ENCODE data around the gene TDRD12. TPM values are rescaled to one million over a fixed set of nuclear protein-coding genes. Genes with fewer than 3 reads are reported as not detected.

TDRD12 gene
- total RNA-seq, 1 experiment from 2014 or later, result 1.3 TPM

DNA sequence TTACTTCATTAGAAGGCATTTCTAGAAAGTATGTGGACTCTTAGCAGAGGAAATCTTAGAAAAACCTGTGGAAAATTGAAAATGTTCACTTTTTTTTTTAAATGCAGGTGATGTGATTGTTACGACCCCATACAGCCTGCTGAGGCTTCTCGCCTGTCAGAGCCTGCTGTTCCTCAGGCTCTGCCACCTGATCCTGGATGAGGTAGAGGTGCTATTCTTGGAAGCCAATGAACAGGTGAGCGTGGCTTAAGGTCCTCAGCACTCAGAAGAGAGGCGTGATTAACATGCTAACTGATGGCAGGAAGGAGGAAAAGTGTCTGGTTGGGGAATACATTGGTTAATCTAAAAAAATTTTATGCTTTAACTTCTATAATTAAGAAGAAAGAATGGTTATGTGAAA lies 78.6 kb downstream of the TDRD12 start:
- H3K23me2 ChIP-seq (ENCODE audit: insufficient read length, low read depth, low read length, poor library complexity, severe bottlenecking), result no peaks in the 10 kb centered on the region
- no peak overlapping the region for H4K91ac ChIP-seq (ENCODE audit: insufficient read length, low read depth, low read length)
- Mint-ChIP-seq H3K36me3 (ENCODE audit: insufficient read depth in 1 of 3, low read depth in 3 of 3) (no peaks in the 10 kb centered on the region), H3K27ac (no peak overlapping the region; a peak in 1 of 7 replicates), H3K4me1 (peaks cover 5 to 11% of the 10 kb centered on the region in 2 experiments), H3K27me3 (ENCODE audit: low read depth) (no peaks in the 10 kb centered on the region), H3K9me3 (no peaks in the 10 kb centered on the region), H3K4me3 (no peak overlapping the region)
- H3K9me3 ChIP-seq (ENCODE audit: control insufficient read depth, low read depth, low read length), result no peaks in the 10 kb centered on the region
- H4K8ac ChIP-seq (replicated peaks; ENCODE audit: insufficient read length, low read depth, low read length), result no peak overlapping the region
- H4K5ac ChIP-seq (ENCODE audit: insufficient read length, low read depth, low read length), result no peak overlapping the region
- DNase-seq, result no peak
- H3K18ac ChIP-seq (ENCODE audit: insufficient read length, low read depth, low read length), result no peak overlapping the region
- no peaks in the 10 kb centered on the region for H3K27me3 ChIP-seq (ENCODE audit: insufficient read depth, low read length)
- no peaks in the 10 kb centered on the region for H3K79me1 ChIP-seq (ENCODE audit: insufficient read depth, low read depth, low read length, poor library complexity, severe bottlenecking)
- no peak overlapping the region for H3K56ac ChIP-seq (ENCODE audit: insufficient read length, low read depth, low read length)
- no peak overlapping the region for H3T11ph ChIP-seq (ENCODE audit: low read length)
- no peak overlapping the region for H3K4me2 ChIP-seq (ENCODE audit: insufficient read depth, insufficient read length, low read length)
- H3K23ac ChIP-seq (ENCODE audit: insufficient read length, low read depth, low read length), result no peak overlapping the region
- WGBS (ENCODE audit: extremely low coverage, insufficient read length, low lambda C conversion rate), result no CpG with 5 or more reads among the region's 4 CpGs
- no peak overlapping the region for H2BK15ac ChIP-seq (ENCODE audit: low read depth, low read length)
- no peak overlapping the region for H2BK12ac ChIP-seq (ENCODE audit: insufficient read length, low read depth, low read length)
- no peak overlapping the region for H3K4ac ChIP-seq (ENCODE audit: low read depth, low read length)
- H4K20me1 ChIP-seq (ENCODE audit: control insufficient read depth, insufficient read depth, insufficient read length), result no peaks in the 10 kb centered on the region
- H2AFZ ChIP-seq (ENCODE audit: low read length), result no peak overlapping the region
- H3K9ac ChIP-seq (ENCODE audit: extremely low read depth, insufficient read length, low read length), result no peak overlapping the region
- TF ChIP-seq, protein P1, sequence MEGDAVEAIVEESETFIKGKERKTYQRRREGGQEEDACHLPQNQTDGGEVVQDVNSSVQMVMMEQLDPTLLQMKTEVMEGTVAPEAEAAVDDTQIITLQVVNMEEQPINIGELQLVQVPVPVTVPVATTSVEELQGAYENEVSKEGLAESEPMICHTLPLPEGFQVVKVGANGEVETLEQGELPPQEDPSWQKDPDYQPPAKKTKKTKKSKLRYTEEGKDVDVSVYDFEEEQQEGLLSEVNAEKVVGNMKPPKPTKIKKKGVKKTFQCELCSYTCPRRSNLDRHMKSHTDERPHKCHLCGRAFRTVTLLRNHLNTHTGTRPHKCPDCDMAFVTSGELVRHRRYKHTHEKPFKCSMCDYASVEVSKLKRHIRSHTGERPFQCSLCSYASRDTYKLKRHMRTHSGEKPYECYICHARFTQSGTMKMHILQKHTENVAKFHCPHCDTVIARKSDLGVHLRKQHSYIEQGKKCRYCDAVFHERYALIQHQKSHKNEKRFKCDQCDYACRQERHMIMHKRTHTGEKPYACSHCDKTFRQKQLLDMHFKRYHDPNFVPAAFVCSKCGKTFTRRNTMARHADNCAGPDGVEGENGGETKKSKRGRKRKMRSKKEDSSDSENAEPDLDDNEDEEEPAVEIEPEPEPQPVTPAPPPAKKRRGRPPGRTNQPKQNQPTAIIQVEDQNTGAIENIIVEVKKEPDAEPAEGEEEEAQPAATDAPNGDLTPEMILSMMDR (conservative IDR thresholded peaks at IDR 0.05), result no peak
- H2BK20ac ChIP-seq (ENCODE audit: low read depth, low read length, poor library complexity, severe bottlenecking), result no peak overlapping the region
- H3K14ac ChIP-seq (ENCODE audit: insufficient read depth, low read length), result no peak overlapping the region
- no peak overlapping the region for H2BK120ac ChIP-seq (ENCODE audit: low read depth, low read length, poor library complexity, severe bottlenecking)
- H2BK5ac ChIP-seq (ENCODE audit: insufficient read length, low read length), result no peak overlapping the region
- H3K79me2 ChIP-seq (ENCODE audit: insufficient read depth, low read length), result no peaks in the 10 kb centered on the region
- no peak overlapping the region for H3K27ac ChIP-seq (ENCODE audit: insufficient read length, low read depth, low read length)
- no peaks in the 10 kb centered on the region for H3K4me1 ChIP-seq (ENCODE audit: insufficient read depth, low read length)
- H2AK5ac ChIP-seq (ENCODE audit: insufficient read length, low read length), result no peak overlapping the region

All from H9 (cell line).